Fibroblast of villous mesenchyme (primary cell): ENCODE results near the gene OSBPL10. TPM values are rescaled to one million over a fixed set of nuclear protein-coding genes. Genes with fewer than 3 reads are reported as not detected.

Experiments
- DNase-seq: peaks from one replicate; pipeline ENCODE4 v3.0.0-alpha.2; 2010; ENCODE audit warnings: low read depth
- H3K4me3 ChIP-seq: 2 replicates; pipeline ENCODE4 v1.5.1; 2011; ENCODE audit warnings: low read depth, mild to moderate bottlenecking, low read length
- CTCF ChIP-seq: IDR thresholded peaks from 2 replicates; pipeline ENCODE4 v1.5.1; 2012; ENCODE audit warnings: low read depth, mild to moderate bottlenecking, low read length; ENCODE audit not compliant: insufficient read depth
- total RNA-seq: library from RNA; depleted of rRNA; stranded (reverse); fragments of >200 nt; gene quantifications from 2 replicates; pipeline ENCODE4 v1.2.3, GENCODE V29; 2012

Gene OSBPL10
- total RNA-seq, 1 donor, result 7.3 TPM

- no peak overlapping the region for H3K4me3 ChIP-seq
- no peak for DNase-seq
- no peak for TF ChIP-seq CTCF
Observed at GRCh38 chr3:31859245-31859644, 121.8 kb downstream of the OSBPL10 start.

- DNase-seq, result no peak
- H3K4me3 ChIP-seq, result no peak overlapping the region
- TF ChIP-seq CTCF, result no peak
Observed at GRCh38 chr3:31858439-31858838, 122.6 kb downstream of the OSBPL10 start.

GRCh38 chr3:31853580-31853979 is 127.5 kb downstream of the OSBPL10 start:
- no peak overlapping the region for H3K4me3 ChIP-seq
- no peak for DNase-seq
- no peak for TF ChIP-seq CTCF

GRCh38 chr3:31851278-31851677 is 129.8 kb downstream of the OSBPL10 start:
- no peak overlapping the region for H3K4me3 ChIP-seq
- TF ChIP-seq CTCF, result no peak
- no peak for DNase-seq

GRCh38 chr3:31848911-31849310 is 132.2 kb downstream of the OSBPL10 start:
- no peak overlapping the region for H3K4me3 ChIP-seq
- DNase-seq, result no peak
- TF ChIP-seq CTCF, result no peak

GRCh38 chr3:31848163-31848818 is 132.8 kb downstream of the OSBPL10 start:
- H3K4me3 ChIP-seq, result no peak overlapping the region
- DNase-seq, result no peak
- TF ChIP-seq CTCF, result no peak

GRCh38 chr3:31847760-31848159 is 133.3 kb downstream of the OSBPL10 start:
- no peak for DNase-seq
- H3K4me3 ChIP-seq, result no peak overlapping the region
- no peak for TF ChIP-seq CTCF
